Fibroblast of the conjunctiva (primary cell): ENCODE results near the gene TTPAL.

Source experiments
- DNase-seq: peaks from one replicate; pipeline ENCODE4 v3.0.0-alpha.2; 2010; ENCODE audit warnings: low read depth

TTPAL gene

DNA sequence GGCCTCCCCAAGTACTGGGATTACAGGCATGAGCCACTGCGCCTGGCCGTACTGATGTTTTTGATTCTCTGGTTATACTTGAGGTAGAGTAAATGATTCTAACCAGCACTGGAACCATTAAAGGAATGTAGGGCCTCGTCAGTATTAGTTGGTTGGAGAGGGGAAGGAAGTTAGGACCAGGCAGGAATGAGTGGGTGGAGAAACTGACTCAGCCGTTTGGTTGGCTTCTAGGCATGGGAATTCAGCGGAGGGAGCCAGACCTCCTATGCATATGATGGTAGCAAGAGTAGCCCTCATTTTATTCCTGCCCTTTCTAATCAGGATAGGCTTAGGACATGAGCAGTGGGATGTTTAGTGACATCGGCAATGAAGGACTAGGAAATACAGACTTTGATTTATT is 65.2 kb downstream of the TTPAL start:
- no peak for DNase-seq

GRCh38 chr20:44541992-44542391 is 66.3 kb downstream of the TTPAL start:
- DNase-seq = no peak

- no peak for DNase-seq
Observed at GRCh38 chr20:44542890-44543289, 67.2 kb downstream of the TTPAL start.

DNA sequence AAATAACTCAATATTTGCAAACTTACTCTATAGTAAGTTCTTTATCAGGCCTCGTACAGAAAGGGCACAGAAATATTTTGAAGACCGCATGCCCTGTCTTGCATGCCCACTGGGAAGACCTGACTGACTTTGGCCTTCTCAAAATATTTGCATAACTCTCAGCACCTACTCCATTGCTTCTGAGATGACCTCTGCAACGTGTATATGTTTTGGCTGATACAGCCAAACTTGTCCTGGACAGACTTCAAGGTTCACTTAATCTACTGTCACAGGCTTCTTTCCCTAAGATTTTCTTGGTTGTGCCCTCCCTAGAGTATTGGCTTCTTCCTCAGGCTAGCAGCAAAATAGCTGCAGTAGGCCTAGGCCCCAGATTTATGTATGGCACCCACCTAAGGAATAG is 67.7 kb downstream of the TTPAL start:
- no peak for DNase-seq
